Body of pancreas (tissue), 4 donors: Measurements from ENCODE around the gene EPB41L3. TPM values are rescaled to one million over a fixed set of nuclear protein-coding genes. Genes with fewer than 3 reads are reported as not detected.

Experiments
- ATAC-seq: fragments of 150-250 bp; one replicate; pipeline ENCODE4 v1.9.1; 2016
- DNase-seq, 4 donors: peaks; one replicate each; pipeline ENCODE4 v3.0.0-alpha.2; 2019
- H3K27ac ChIP-seq, 4 donors: fragments of 200-600 bp; sonication (generic); 1 replicate in 3 of 4; 2 replicates in 1 of 4; pipeline versions ENCODE4 v1.5.1 to v1.6.1; 2016 to 2019; ENCODE audit warnings: mild to moderate bottlenecking in 1 of 4, mixed read lengths in 1 of 4, moderate library complexity in 1 of 4
- H3K27me3 ChIP-seq, 2 donors: fragments of 200-600 bp; sonication (generic); one replicate each; pipeline ENCODE4 v1.6.0; 2016; ENCODE audit warnings: mild to moderate bottlenecking in 1 of 2
- H3K36me3 ChIP-seq, 2 donors: fragments of 200-600 bp; sonication (generic); replicated peaks in 1 of 2; 2 replicates each; pipeline ENCODE4 v1.5.1; 2016; ENCODE audit warnings: low read depth in 2 of 2; ENCODE audit not compliant: insufficient read depth in 1 of 2
- H3K4me1 ChIP-seq: fragments of 200-600 bp; sonication (generic); one replicate; pipeline ENCODE4 v1.6.0; 2016
- H3K4me3 ChIP-seq, 2 donors: fragments of 200-600 bp; sonication (generic); 1 replicate in 1 of 2; 2 replicates in 1 of 2; pipeline ENCODE4 v1.5.1; 2016 to 2019
- H3K9me3 ChIP-seq, 3 donors: fragments of 200-600 bp; sonication (generic); 1 replicate in 2 of 3; 2 replicates in 1 of 3; pipeline ENCODE4 v1.5.1; 2016
- CTCF ChIP-seq, 7 experiments: fragments of 450-650 bp in 4 of 7; fragments of 200-600 bp in 3 of 7; sonication (generic) in 3 of 7; IDR thresholded peaks; one replicate each; pipeline ENCODE4 v1.5.1; 2016 to 2019; ENCODE audit warnings: antibody characterized with exemption in 7 of 7
- POLR2A ChIP-seq, 3 donors: fragments of 450-650 bp; IDR thresholded peaks; one replicate each; pipeline ENCODE4 v1.6.1; 2016; ENCODE audit warnings: antibody characterized with exemption in 3 of 3, mild to moderate bottlenecking in 2 of 3
- WGBS, 2 donors: methylation state at CpG; one replicate each; pipeline ENCODE4 v1.1.5; 2017; 5-methylcytosine and 5-hydroxymethylcytosine counted together
- intact Hi-C: fragments of 100-400 bp; cut with DNase I; formaldehyde crosslinking; loops from one replicate; pipeline ENCODE4 v1.15.1; 2023
- total RNA-seq, 2 donors: library from RNA; depleted of rRNA; stranded (reverse); fragments of >200 nt; gene quantifications; one replicate each; pipeline ENCODE4 v1.1.0, GENCODE V29; 2016

The EPB41L3 gene
- total RNA-seq, 2 donors from 2014 or later = 22.1 to 25.1 TPM

- Histone ChIP-seq H3K36me3 (no peaks in the 10 kb centered on the region), H3K9me3 (no peaks in the 10 kb centered on the region), H3K27me3 (no peaks in the 10 kb centered on the region), H3K4me1 (no peaks in the 10 kb centered on the region), H3K4me3 (no peak overlapping the region), H3K27ac (no peak overlapping the region)
- DNase-seq (peak in 1 of 4 donors; percentile 25), ATAC-seq (no peak)
- no peak for TF ChIP-seq POLR2A (IDR thresholded peaks at IDR 0.05)
- peak; percentile 9 to 34 (median 24) for TF ChIP-seq CTCF (IDR thresholded peaks at IDR 0.05)
- intact Hi-C loops = no loop called here
- 67% methylated on average over 6 of the region's 6 CpGs for WGBS, 2 donors
Measured at GRCh38 chr18:5424903-5425664, 118.7 kb downstream of the EPB41L3 start.

- Histone ChIP-seq H3K9me3 (no peaks in the 10 kb centered on the region), H3K36me3 (no peaks in the 10 kb centered on the region), H3K4me1 (no peaks in the 10 kb centered on the region), H3K4me3 (no peak overlapping the region), H3K27ac (no peak overlapping the region), H3K27me3 (no peaks in the 10 kb centered on the region)
- TF ChIP-seq CTCF (IDR thresholded peaks at IDR 0.05) (no peak), POLR2A (IDR thresholded peaks at IDR 0.05) (no peak)
- WGBS, 2 donors = 91 to 94% methylated on average over 3 of the region's 3 CpGs
- no peak for DNase-seq
- no peak for ATAC-seq
- intact Hi-C loops = no loop called here
Measured at GRCh38 chr18:5422626-5423025, 121.2 kb downstream of the EPB41L3 start.

GRCh38 chr18:5421981-5422380, 121.8 kb downstream of the EPB41L3 start:
- H3K27me3 ChIP-seq = no peaks in the 10 kb centered on the region
- no peaks in the 10 kb centered on the region for H3K36me3 ChIP-seq
- no peak for DNase-seq
- H3K4me1 ChIP-seq = no peaks in the 10 kb centered on the region
- TF ChIP-seq POLR2A (IDR thresholded peaks at IDR 0.05) = no peak
- no peak for TF ChIP-seq CTCF (IDR thresholded peaks at IDR 0.05)
- ATAC-seq = no peak
- no peaks in the 10 kb centered on the region for H3K9me3 ChIP-seq
- H3K4me3 ChIP-seq = no peak overlapping the region
- intact Hi-C loops = no loop called here
- no peak overlapping the region for H3K27ac ChIP-seq
- 73 to 90% methylated on average over 5 of the region's 5 CpGs for WGBS, 2 donors

- no peak overlapping the region for H3K27ac ChIP-seq
- H3K36me3 ChIP-seq = no peaks in the 10 kb centered on the region
- H3K4me1 ChIP-seq = peaks cover 3% of the 10 kb centered on the region
- ATAC-seq (no peak), DNase-seq (peak in 1 of 4 donors; percentile 41)
- 71 to 92% methylated on average over 3 of the region's 3 CpGs for WGBS, 2 donors
- TF ChIP-seq CTCF (IDR thresholded peaks at IDR 0.05) (no peak), POLR2A (IDR thresholded peaks at IDR 0.05) (no peak)
- intact Hi-C loops = no loop called here
- H3K4me3 ChIP-seq = no peak overlapping the region
- H3K27me3 ChIP-seq = no peaks in the 10 kb centered on the region
- H3K9me3 ChIP-seq = no peaks in the 10 kb centered on the region
Measured at GRCh38 chr18:5420906-5421305, 122.9 kb downstream of the EPB41L3 start.

- no peak for DNase-seq
- 84 to 93% methylated on average over 9 of the region's 9 CpGs for WGBS, 2 donors
- Histone ChIP-seq H3K9me3 (no peaks in the 10 kb centered on the region), H3K4me1 (peaks cover 3% of the 10 kb centered on the region), H3K27ac (no peak overlapping the region), H3K27me3 (no peaks in the 10 kb centered on the region), H3K36me3 (no peaks in the 10 kb centered on the region), H3K4me3 (no peak overlapping the region)
- TF ChIP-seq CTCF (IDR thresholded peaks at IDR 0.05) = no peak
- no peak for TF ChIP-seq POLR2A (IDR thresholded peaks at IDR 0.05)
- intact Hi-C loops = no loop called here
- no peak for ATAC-seq
Measured at GRCh38 chr18:5419601-5420000, 124.2 kb downstream of the EPB41L3 start.
